Fibroblast of pulmonary artery (primary cell): ENCODE measurements around the gene SWSAP1.

Source experiments
- DNase-seq: peaks from one replicate; pipeline ENCODE4 v3.0.0-alpha.2; 2010; ENCODE audit warnings: low read depth
- H3K4me3 ChIP-seq: replicated peaks from 2 replicates; pipeline ENCODE4 v1.5.1; 2011; ENCODE audit warnings: low read depth, mild to moderate bottlenecking, control low read depth, low read length, moderate library complexity
- CTCF ChIP-seq: IDR thresholded peaks from 2 replicates; pipeline ENCODE4 v1.5.1; 2011; ENCODE audit warnings: mild to moderate bottlenecking, control low read depth, low read length, inconsistent platforms; ENCODE audit errors: missing control alignments

Gene SWSAP1

GRCh38 chr19:11380653-11381537, 6.4 kb downstream of the SWSAP1 start:
- DNase-seq: peak; percentile 95
- H3K4me3 ChIP-seq: peak overlapping the region; percentile 69
- TF ChIP-seq CTCF: peak; percentile 60

- peak overlapping the region; percentile 65 for H3K4me3 ChIP-seq
- TF ChIP-seq CTCF: peak; percentile 68
- DNase-seq: peak; percentile 39
Measured at GRCh38 chr19:11382898-11383705, 8.6 kb downstream of the SWSAP1 start.

- TF ChIP-seq CTCF: no peak
Measured at GRCh38 chr19:11383706-11384048, 9.2 kb downstream of the SWSAP1 start.

GRCh38 chr19:11384778-11385129, 10.3 kb downstream of the SWSAP1 start:
- DNase-seq: no peak
- no peak overlapping the region for H3K4me3 ChIP-seq
- no peak for TF ChIP-seq CTCF

More at GRCh38 chr19:11383706-11384048, 9.2 kb downstream of the SWSAP1 start:
- no peak for DNase-seq
- H3K4me3 ChIP-seq: peak overlapping the region; percentile 65

- no peak for DNase-seq
- H3K4me3 ChIP-seq: no peak overlapping the region
- TF ChIP-seq CTCF: no peak
Measured at GRCh38 chr19:11387162-11388034, 12.9 kb downstream of the SWSAP1 start.

GRCh38 chr19:11390359-11390758, 15.9 kb downstream of the SWSAP1 start:
- DNase-seq: no peak
- no peak overlapping the region for H3K4me3 ChIP-seq
- TF ChIP-seq CTCF: no peak
